Activated T-cell treated with anti-CD3 and anti-CD28 coated beads for 48 hours (primary cell): ENCODE measurements around the gene TJP3.

Experiments
- DNase-seq: peaks from one replicate; pipeline ENCODE4 v3.0.0-alpha.2; 2020; ENCODE audit warnings: low read depth

The TJP3 gene

GRCh38 chr19:3785451-3785937 lies 77.3 kb downstream of the TJP3 start:
- DNase-seq, result no peak

GRCh38 chr19:3785938-3786824 lies 78.0 kb downstream of the TJP3 start, which contains the start of gene MATK:
TSS of gene MATK (minus strand) at chr19:3786381. CDS start at chr19:3785135, 1,246 bp downstream.
- DNase-seq, result peak; percentile 23

- DNase-seq, result no peak
These were observed 81.0 kb downstream of the TJP3 start for GRCh38 chr19:3788996-3789778.

GRCh38 chr19:3790209-3790734 lies 82.1 kb downstream of the TJP3 start:
- DNase-seq, result no peak

GRCh38 chr19:3790941-3791340 lies 82.8 kb downstream of the TJP3 start:
- DNase-seq, result no peak

- no peak for DNase-seq
These were observed 83.9 kb downstream of the TJP3 start for GRCh38 chr19:3792114-3792513.

- no peak for DNase-seq
These were observed 85.6 kb downstream of the TJP3 start for GRCh38 chr19:3793799-3794198.

GRCh38 chr19:3796358-3796757 lies 88.2 kb downstream of the TJP3 start:
- no peak for DNase-seq

GRCh38 chr19:3798137-3798536 lies 90.0 kb downstream of the TJP3 start:
- DNase-seq, result no peak
